Measurements from ENCODE around the gene FOXA3.

FOXA3 gene

DNA sequence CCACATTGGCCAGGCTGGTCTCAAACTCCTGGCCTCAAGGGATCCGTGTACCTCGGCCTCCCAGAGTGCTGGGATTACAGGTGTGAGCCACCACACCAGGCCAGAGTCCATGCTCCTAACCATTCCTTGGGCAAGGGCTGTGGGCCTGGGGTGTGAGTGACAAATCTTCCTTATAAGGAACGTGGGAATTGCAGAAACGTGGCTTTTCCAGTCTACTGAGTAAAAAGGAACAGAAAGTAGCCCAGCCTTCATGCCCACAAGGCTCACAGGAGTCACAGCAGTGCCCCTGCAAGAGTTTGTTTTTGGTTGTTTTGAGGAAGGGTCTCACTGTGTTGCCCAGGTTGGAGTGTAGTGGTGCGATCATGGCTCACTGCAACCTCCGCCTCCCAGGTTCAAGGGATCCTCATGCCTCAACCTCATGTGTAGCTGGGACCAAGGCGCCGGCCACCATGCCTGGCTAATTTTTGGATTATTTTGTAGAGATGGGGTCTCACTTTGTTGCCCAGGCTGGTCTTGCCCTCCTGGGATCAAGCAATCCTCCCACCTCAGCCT is 33.2 kb downstream of the FOXA3 start:
- no peak for DNase-seq

DNA sequence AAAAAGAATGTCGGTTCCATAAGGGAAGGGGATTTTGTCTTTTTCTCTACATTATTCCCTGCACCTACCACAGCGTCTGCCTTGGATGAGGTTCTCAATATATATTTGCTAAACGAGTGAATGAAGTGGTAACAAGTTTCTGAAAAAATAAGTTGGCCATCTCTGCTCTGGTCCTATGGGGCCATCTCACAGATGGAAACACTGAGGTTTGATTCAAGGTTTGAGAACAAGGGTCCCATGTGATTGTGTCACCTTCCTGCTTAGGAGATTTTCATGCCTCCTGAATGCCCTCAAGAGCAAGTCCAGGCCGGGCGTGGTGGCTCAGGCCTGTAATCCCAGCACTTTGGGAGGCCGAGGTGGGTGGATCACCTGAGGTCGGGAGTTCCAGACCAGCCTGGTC is 35.1 kb downstream of the FOXA3 start:
- no peak for DNase-seq

DNA sequence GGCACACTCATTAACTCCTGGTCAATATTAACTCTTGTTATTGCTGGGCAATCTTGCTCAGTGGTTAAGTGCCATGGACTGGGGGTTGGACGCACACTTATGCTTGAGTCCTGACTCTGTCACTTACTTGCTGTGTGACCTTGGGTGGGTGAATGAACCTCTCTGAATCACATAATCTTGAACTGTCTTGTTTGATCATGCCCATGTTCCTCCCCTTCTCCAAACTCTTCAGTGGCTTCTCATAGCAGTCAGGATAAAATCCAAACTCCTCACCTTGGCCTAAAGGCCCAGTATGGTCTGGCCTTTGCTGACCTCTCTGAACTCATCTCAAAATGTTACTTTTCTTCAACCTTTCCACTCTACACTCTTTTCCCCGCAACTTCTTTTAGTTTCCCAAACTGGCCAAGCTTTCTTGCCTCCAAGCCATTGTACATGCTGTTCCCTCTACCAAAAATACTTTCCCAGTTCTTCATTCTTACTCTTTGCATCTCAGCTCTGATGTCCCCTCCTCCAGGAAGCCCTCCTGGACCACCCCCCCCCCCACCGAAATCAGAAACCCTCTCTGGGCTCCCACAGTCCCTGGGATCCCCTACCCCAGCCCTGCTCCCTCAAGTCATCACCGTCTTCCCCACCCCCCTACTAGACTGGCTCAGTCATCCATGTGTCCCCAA is 35.9 kb downstream of the FOXA3 start:
- no peak for DNase-seq

GRCh38 chr19:45900738-45901431 is 36.8 kb downstream of the FOXA3 start:
- no peak for DNase-seq

- no peak for DNase-seq
Measured at GRCh38 chr19:45901432-45901911, 37.3 kb downstream of the FOXA3 start.

- DNase-seq: no peak
Measured at GRCh38 chr19:45901912-45902650, 38.0 kb downstream of the FOXA3 start, which contains the start of gene MYPOP. TSS of gene MYPOP (minus strand) at chr19:45902613. CDS start at chr19:45901773, 840 bp downstream.

DNA sequence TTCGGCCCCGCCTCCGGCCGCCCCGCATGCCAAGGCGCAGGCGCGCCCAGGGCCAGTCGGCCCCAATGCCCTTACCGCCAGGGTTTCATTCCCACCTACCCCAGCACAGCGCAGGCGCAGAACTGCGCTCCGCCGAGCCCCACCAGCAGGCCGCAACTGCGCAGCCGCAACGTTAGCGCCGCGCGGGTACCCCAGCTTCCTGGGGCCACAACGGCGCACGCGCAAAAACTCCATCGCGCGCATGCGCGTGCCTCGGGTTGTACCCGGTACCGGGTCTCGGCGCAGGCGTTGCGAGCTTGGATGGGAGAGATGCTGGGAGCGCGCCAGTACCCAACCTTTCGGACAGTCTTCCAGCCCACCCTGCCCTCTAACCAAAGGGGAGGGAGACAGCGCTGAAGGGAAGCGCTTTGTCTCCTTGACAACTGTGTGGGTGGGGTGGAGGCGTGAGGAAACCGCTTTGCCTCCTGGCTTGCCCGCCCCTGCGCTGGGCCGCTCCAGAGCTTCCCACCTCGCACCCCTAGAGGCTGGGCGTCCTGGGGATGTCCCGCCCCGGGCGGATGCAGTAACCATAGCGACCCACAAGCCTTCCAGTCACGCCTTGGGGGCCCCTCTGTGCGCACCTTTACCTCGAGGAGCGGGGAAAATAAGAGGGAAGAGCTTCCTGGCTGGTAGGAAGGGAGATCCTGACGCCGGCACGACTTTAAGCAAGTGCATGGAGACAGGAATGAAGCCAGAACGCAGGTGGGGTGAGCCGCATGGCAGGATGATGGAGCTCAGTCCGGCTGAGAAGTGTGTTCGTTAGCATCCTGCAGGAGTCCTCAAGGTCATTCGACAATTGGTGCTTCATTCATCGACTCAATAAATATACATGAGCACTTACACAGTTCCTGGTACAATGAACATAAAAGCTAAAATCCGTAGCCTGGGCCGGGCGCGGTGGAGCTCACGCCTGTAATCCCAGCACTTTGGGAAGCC is 38.8 kb downstream of the FOXA3 start:
- DNase-seq: peak; percentile 95 to 96

DNA sequence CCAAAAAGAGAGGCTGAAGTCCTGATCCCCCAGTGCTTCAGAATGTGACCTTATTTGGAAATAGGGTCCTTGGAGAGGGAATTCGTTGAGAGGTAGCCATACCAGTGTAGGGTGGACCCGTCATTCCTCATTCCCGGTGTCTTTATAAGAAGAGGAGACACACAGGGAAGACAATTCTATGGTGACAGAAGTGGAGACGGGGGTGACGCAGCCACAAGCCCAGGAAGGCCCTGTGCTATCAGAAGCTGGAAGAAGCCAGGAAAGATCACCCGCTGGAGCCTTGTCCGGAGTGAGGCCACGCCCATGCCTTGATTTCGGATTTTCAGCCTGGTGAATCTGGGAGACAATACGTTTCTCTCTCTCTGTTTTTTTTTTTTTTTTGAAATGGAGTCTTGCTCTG is 40.9 kb downstream of the FOXA3 start:
- no peak for DNase-seq

DNA sequence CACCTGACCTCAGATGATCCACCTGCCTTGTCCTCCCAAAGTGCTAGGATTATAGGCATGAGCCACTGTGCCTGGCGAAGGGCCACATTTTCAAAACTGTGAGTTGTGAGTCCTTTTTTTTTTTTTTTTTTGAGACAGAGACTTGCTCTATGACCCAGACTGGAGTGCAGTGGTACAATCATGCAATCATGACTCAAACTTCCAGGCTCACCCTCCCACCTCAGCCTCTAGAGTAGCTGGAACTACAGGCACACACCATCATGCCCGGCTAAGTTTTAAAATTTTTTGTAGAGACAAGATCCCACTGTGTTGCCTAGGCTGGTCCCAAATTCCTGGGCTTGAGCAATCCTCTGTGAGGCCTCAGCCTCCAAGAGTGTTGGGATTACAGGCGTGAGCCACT is 42.1 kb downstream of the FOXA3 start:
- no peak for DNase-seq

GRCh38 chr19:45908956-45909355 is 44.8 kb downstream of the FOXA3 start:
- DNase-seq: no peak

DNA sequence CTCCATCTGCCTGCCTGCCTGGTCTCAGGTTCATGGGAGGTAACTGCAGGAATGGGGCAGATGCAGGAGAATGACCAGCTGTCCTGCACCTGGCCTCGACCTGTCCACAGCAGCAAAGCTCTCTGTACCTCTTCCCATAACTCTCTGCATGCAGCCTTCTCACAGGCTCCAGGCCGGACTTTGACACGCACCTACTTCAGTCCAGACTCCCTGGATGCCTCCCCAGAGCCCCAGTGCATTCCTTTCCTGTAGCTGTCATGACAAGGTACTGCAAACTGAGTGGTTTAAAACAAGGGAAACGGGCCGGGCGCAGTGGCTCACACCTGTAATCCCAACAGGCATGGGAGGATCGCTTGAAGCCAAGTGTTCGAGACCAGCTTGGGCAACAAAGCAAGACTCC is 47.2 kb downstream of the FOXA3 start:
- no peak for DNase-seq

DNA sequence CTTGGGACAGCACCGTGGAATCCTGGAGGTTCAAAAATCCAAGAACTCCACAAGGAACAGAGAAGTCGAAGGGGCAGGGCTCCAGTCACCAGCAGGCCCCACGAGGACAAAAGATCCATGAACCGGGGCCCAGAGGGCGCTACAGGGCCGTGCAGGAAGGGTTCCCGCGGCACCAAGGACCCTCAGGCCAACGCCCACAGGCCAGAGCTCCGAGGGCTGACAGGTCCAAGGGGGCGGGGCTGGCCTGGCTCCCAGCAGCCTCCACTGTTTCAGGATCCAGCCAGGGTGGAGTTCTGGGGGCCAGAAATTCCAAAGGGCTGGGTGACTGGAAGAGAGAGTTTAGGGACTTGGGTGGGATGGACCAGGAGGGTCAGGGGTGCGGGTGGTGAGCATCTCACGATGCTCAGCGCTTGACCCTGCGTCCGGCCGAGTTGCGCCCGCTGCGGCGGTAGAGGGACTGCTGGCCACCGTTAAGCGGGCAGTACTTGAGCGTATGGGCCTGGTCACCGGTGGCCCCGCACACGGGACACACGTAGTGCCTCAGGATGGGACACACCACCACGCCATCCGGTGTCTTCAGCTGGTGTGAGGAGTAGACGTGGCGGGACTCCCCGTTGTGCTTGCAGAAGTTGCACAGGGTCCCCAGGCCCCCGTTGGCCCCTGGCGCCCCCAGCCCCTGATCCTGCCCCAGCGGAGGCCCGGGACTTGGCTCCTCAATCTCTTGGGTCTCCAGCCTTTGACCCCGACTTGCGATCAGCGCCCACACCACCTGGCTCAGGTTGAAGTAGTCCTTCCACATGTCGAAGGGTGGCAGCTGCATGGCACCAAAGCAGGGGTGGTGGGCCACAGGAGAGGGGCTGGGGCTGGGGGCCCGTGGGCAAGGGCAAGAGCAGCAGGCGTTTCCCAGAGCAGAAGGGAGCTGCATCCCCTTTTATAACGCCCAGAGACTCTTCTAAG is 50.0 kb downstream of the FOXA3 start, which contains the start of gene NANOS2:
Gene NANOS2 (minus strand): TSS at position 905 of the 957 bp plus-strand sequence. CDS start 85 bp downstream, at position 820.
- DNase-seq: no peak

GRCh38 chr19:45917421-45918091 is 53.4 kb downstream of the FOXA3 start:
- no peak for DNase-seq

- no peak for DNase-seq
Measured at GRCh38 chr19:45918721-45919120, 54.6 kb downstream of the FOXA3 start.

GRCh38 chr19:45919678-45920077 is 55.6 kb downstream of the FOXA3 start:
- no peak for DNase-seq

GRCh38 chr19:45920458-45920857 is 56.3 kb downstream of the FOXA3 start:
- DNase-seq: no peak

DNA sequence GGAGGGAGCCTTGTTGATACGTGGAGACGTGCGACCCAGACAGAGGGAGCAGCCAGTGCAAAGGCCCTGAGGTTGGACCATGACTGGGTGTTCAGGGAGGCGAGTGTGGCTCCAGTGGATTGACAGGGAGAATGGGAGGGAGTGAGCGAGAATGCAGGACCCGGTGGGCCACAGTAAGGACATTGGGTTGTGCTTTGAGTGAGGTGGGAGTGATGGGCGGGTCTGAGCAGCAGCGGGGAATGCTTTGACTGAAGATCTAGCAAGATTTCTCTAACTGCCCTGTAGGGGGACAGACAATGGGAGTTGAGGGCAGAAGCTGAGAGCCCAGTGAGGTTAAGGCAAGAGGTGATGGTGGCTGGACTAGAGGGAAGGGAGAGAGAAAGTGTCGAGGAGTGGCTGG is 58.2 kb downstream of the FOXA3 start:
- DNase-seq: no peak
